ENCODE results near the gene TRIM7. TPM values are rescaled to one million over a fixed set of nuclear protein-coding genes. Genes with fewer than 3 reads are reported as not detected.

The TRIM7 gene
- total RNA-seq, 1 donor = 1.9 TPM

- Histone ChIP-seq H3K9me3 (ENCODE audit: low read depth, low read length) (no peaks in the 10 kb centered on the region), H3K27me3 (ENCODE audit: insufficient read depth, low read length) (no peaks in the 10 kb centered on the region), H3K4me1 (ENCODE audit: insufficient read depth, low read length) (no peaks in the 10 kb centered on the region), H3K4me3 (ENCODE audit: low read length) (no peak overlapping the region)
Observed at GRCh38 chr5:181235689-181236366, 30.8 kb upstream of the TRIM7 start.

DNA sequence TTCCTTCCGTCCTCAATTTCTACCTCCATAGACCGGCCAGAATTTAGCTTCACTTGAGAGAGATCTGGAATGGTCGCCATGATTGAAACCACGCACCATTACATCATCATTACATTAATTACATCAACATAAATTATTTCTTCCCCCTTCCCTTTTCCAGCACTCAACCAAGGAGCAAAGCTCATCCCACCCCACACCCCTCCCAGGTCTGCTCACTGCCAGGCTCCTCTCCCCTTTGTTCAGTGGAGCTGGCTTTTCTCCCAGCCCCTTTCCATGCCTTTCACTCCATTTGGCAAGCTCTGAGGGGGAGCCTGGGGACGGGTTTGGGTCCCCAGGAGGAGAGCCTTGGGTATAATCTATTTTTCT, 30.3 kb upstream of the TRIM7 start:
- H3K27me3 ChIP-seq (ENCODE audit: insufficient read depth, low read length) = no peaks in the 10 kb centered on the region
- H3K9me3 ChIP-seq (ENCODE audit: low read depth, low read length) = no peaks in the 10 kb centered on the region
- no peak overlapping the region for H3K4me3 ChIP-seq (ENCODE audit: low read length)
- H3K4me1 ChIP-seq (ENCODE audit: insufficient read depth, low read length) = no peaks in the 10 kb centered on the region

GRCh38 chr5:181234455-181235306, 29.7 kb upstream of the TRIM7 start:
- Histone ChIP-seq H3K4me1 (ENCODE audit: insufficient read depth, low read length) (no peaks in the 10 kb centered on the region), H3K4me3 (ENCODE audit: low read length) (no peak overlapping the region), H3K9me3 (ENCODE audit: low read depth, low read length) (no peaks in the 10 kb centered on the region), H3K27me3 (ENCODE audit: insufficient read depth, low read length) (no peaks in the 10 kb centered on the region)

GRCh38 chr5:181233801-181234454, 28.9 kb upstream of the TRIM7 start:
- no peaks in the 10 kb centered on the region for H3K4me1 ChIP-seq (ENCODE audit: insufficient read depth, low read length)
- no peak overlapping the region for H3K4me3 ChIP-seq (ENCODE audit: low read length)
- H3K27me3 ChIP-seq (ENCODE audit: insufficient read depth, low read length) = no peaks in the 10 kb centered on the region
- no peaks in the 10 kb centered on the region for H3K9me3 ChIP-seq (ENCODE audit: low read depth, low read length)

- Histone ChIP-seq H3K27me3 (ENCODE audit: insufficient read depth, low read length) (no peaks in the 10 kb centered on the region), H3K4me3 (ENCODE audit: low read length) (no peak overlapping the region), H3K4me1 (ENCODE audit: insufficient read depth, low read length) (no peaks in the 10 kb centered on the region), H3K9me3 (ENCODE audit: low read depth, low read length) (no peaks in the 10 kb centered on the region)
Observed at GRCh38 chr5:181233088-181233800, 28.2 kb upstream of the TRIM7 start.

DNA sequence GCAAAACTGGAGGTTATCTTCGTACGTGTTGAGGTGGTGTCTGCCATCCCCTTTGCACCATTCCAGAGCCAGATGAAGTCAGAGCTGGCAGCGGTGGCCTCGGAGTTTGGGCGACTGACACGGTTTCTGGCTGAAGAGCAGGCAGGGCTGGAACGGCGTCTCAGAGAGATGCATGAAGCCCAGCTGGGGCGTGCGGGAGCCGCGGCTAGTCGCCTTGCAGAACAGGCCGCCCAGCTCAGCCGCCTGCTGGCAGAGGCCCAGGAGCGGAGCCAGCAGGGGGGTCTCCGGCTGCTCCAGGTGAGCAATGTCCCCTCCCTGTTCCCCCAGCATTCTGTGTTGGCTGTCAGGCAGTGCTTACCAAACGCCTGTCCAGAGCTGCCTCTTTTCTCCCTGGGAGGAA, 27.6 kb upstream of the TRIM7 start:
- Histone ChIP-seq H3K9me3 (ENCODE audit: low read depth, low read length) (no peaks in the 10 kb centered on the region), H3K27me3 (ENCODE audit: insufficient read depth, low read length) (no peaks in the 10 kb centered on the region), H3K4me1 (ENCODE audit: insufficient read depth, low read length) (no peaks in the 10 kb centered on the region), H3K4me3 (ENCODE audit: low read length) (no peak overlapping the region)

DNA sequence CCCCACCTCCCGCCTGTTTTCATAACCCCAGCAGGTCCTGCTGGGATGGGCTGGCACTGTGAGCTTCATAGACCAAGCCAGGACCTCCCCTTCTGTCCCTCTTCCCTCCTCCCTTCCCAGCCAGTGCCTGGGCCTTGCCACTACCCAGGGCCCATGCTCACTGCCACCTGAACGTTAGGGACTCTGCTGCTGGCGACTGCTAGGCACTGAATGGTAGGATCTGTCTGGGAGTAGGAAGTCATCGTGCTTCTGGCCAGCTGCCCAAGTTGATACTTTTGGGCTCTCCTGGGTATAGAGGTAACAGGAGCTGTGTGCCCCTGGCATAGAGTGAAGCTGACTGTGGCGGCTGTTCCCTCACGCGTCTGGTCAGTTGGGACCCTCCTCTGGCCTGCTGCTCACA, 26.4 kb upstream of the TRIM7 start:
- Histone ChIP-seq H3K4me3 (ENCODE audit: low read length) (no peak overlapping the region), H3K4me1 (ENCODE audit: insufficient read depth, low read length) (peaks cover 2% of the 10 kb centered on the region), H3K9me3 (ENCODE audit: low read depth, low read length) (no peaks in the 10 kb centered on the region), H3K27me3 (ENCODE audit: insufficient read depth, low read length) (no peaks in the 10 kb centered on the region)

- H3K9me3 ChIP-seq (ENCODE audit: low read depth, low read length) = no peaks in the 10 kb centered on the region
- H3K4me1 ChIP-seq (ENCODE audit: insufficient read depth, low read length) = peaks cover 11% of the 10 kb centered on the region
- H3K27me3 ChIP-seq (ENCODE audit: insufficient read depth, low read length) = no peaks in the 10 kb centered on the region
- no peak overlapping the region for H3K4me3 ChIP-seq (ENCODE audit: low read length)
Observed at GRCh38 chr5:181230551-181230950, 25.6 kb upstream of the TRIM7 start.

GRCh38 chr5:181229996-181230395, 25.0 kb upstream of the TRIM7 start:
- no peaks in the 10 kb centered on the region for H3K9me3 ChIP-seq (ENCODE audit: low read depth, low read length)
- H3K4me1 ChIP-seq (ENCODE audit: insufficient read depth, low read length) = peaks cover 16% of the 10 kb centered on the region
- no peak overlapping the region for H3K4me3 ChIP-seq (ENCODE audit: low read length)
- no peaks in the 10 kb centered on the region for H3K27me3 ChIP-seq (ENCODE audit: insufficient read depth, low read length)

DNA sequence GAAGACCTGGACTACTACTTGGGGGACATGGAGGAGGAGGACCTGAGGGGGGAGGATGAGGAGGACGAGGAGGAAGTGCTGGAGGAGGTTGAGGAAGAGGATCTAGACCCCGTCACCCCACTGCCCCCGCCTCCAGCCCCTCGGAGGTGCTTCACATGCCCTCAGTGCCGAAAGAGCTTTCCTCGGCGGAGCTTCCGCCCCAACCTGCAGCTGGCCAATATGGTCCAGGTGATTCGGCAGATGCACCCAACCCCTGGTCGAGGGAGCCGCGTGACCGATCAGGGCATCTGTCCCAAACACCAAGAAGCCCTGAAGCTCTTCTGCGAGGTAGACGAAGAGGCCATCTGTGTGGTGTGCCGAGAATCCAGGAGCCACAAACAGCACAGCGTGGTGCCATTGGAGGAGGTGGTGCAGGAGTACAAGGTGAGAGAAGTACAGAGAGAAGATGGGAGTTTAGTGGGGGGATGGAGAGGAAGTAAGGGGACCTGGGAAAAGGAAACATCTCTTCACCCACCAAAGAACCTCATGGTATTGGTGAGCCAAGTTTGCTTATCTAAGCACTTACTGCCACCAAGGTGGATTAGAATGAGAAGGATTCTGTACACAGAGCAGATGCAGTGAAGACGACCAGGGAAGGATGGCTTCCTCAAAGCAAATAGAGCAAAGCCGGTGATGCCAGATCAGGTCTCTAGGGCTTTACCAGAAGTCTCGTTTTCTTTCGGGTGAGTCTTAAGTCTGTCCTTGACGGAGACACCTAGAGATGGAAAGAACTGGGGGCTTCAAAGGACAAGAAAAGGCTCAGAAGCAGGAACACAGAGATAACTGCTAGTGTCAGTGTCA, 19.6 kb upstream of the TRIM7 start:
- H3K4me3 ChIP-seq (ENCODE audit: low read length) = peak overlapping the region; percentile 87

GRCh38 chr5:181223729-181224389, 18.9 kb upstream of the TRIM7 start:
- H3K4me3 ChIP-seq (ENCODE audit: low read length) = peak overlapping the region; percentile 87
- H3K27me3 ChIP-seq (ENCODE audit: insufficient read depth, low read length) = no peaks in the 10 kb centered on the region
- peaks cover 46% of the 10 kb centered on the region for H3K4me1 ChIP-seq (ENCODE audit: insufficient read depth, low read length)
- no peaks in the 10 kb centered on the region for H3K9me3 ChIP-seq (ENCODE audit: low read depth, low read length)

More for the DNA sequence above, 19.6 kb upstream of the TRIM7 start:
- Histone ChIP-seq H3K27me3 (ENCODE audit: insufficient read depth, low read length) (no peaks in the 10 kb centered on the region), H3K4me1 (ENCODE audit: insufficient read depth, low read length) (peaks cover 46% of the 10 kb centered on the region), H3K9me3 (ENCODE audit: low read depth, low read length) (no peaks in the 10 kb centered on the region)

GRCh38 chr5:181223058-181223728, 18.2 kb upstream of the TRIM7 start, which contains the start of gene TRIM41:
Gene TRIM41 (plus strand): TSS chr5:181223281. CDS start chr5:181224000, 719 bp downstream.
- Histone ChIP-seq H3K4me3 (ENCODE audit: low read length) (peak within 1 kb of the TSS; percentile 87), H3K4me1 (ENCODE audit: insufficient read depth, low read length) (peaks cover 53% of the 10 kb centered on the region), H3K27me3 (ENCODE audit: insufficient read depth, low read length) (no peaks in the 10 kb centered on the region), H3K9me3 (ENCODE audit: low read depth, low read length) (no peaks in the 10 kb centered on the region)

GRCh38 chr5:181222630-181223057, 17.6 kb upstream of the TRIM7 start:
- Histone ChIP-seq H3K9me3 (ENCODE audit: low read depth, low read length) (no peaks in the 10 kb centered on the region), H3K4me1 (ENCODE audit: insufficient read depth, low read length) (peaks cover 58% of the 10 kb centered on the region), H3K4me3 (ENCODE audit: low read length) (peak overlapping the region; percentile 87), H3K27me3 (ENCODE audit: insufficient read depth, low read length) (peaks cover under 1% of the 10 kb centered on the region)
